Lower lobe of right lung (tissue), 2 donors: ENCODE results near the gene TFAP2E. TPM values are rescaled to one million over a fixed set of nuclear protein-coding genes. Genes with fewer than 3 reads are reported as not detected.

Experiments
- ATAC-seq, 2 donors: fragments of 200-7000 bp; cut with Tn5 transposase; one replicate each; pipeline ENCODE4 v1.9.1; 2020 to 2022; ENCODE audit warnings: mild to moderate bottlenecking in 2 of 2, moderate library complexity in 2 of 2
- DNase-seq: peaks from one replicate; pipeline ENCODE4 v3.0.0-alpha.2; 2020
- H3K27ac ChIP-seq: fragments of 200-600 bp; one replicate; pipeline ENCODE4 v1.8.0; 2022
- H3K27me3 ChIP-seq: fragments of 200-600 bp; one replicate; pipeline ENCODE4 v1.8.0; 2022; ENCODE audit warnings: low read depth
- H3K36me3 ChIP-seq: fragments of 200-600 bp; one replicate; pipeline ENCODE4 v1.8.0; 2022; ENCODE audit warnings: mild to moderate bottlenecking
- H3K4me1 ChIP-seq: fragments of 200-600 bp; one replicate; pipeline ENCODE4 v1.8.0; 2022
- H3K4me3 ChIP-seq: fragments of 200-600 bp; one replicate; pipeline ENCODE4 v1.8.0; 2022; ENCODE audit warnings: mild to moderate bottlenecking
- H3K9me3 ChIP-seq: fragments of 200-600 bp; one replicate; pipeline ENCODE4 v1.8.0; 2022
- CTCF ChIP-seq: fragments of 200-600 bp; IDR thresholded peaks from one replicate; pipeline ENCODE4 v1.8.0; 2022; ENCODE audit warnings: antibody characterized with exemption, mild to moderate bottlenecking
- intact Hi-C: fragments of 100-400 bp; cut with DNase I; formaldehyde crosslinking; loops from one replicate; pipeline ENCODE4 v1.11.0; 2022
- total RNA-seq: library from RNA; stranded (reverse); fragmentation: NEBNext Ultra II Directional; extraction: Animal tissue kit (Norgen Biotek cat#: 25700); gene quantifications from one replicate; pipeline ENCODE4 v1.2.1, GENCODE V29; 2021
- donor health status: DM: no; HTN: yes; CAD: no; lungs with severe emphysema.

The TFAP2E gene
- total RNA-seq, 1 donor from 2014 or later: 2.2 TPM

- peak; percentile 78 for DNase-seq
- intact Hi-C loops: loop anchor here (10.0 kb wide), 1 partner anchor 161 kb away; no protein-coding TSS in a partner anchor
- H3K36me3 ChIP-seq: peaks cover 25% of the 10 kb centered on the region
- peak; percentile 78 for TF ChIP-seq CTCF
- ATAC-seq: peak; percentile 73 to 75
- no peak overlapping the region for H3K4me3 ChIP-seq
- peaks cover 1% of the 10 kb centered on the region for H3K4me1 ChIP-seq
- H3K27ac ChIP-seq: no peak overlapping the region
- no peaks in the 10 kb centered on the region for H3K9me3 ChIP-seq
- no peaks in the 10 kb centered on the region for H3K27me3 ChIP-seq
Measured at GRCh38 chr1:35564037-35564883, 8.9 kb upstream of the TFAP2E start.

- ATAC-seq: no peak
- H3K27ac ChIP-seq: no peak overlapping the region
- no peaks in the 10 kb centered on the region for H3K9me3 ChIP-seq
- DNase-seq: no peak
- no peaks in the 10 kb centered on the region for H3K27me3 ChIP-seq
- TF ChIP-seq CTCF: no peak
- intact Hi-C loops: loop anchor here (10.0 kb wide), 1 partner anchor 160 kb away; no protein-coding TSS in a partner anchor
- peaks cover 25% of the 10 kb centered on the region for H3K36me3 ChIP-seq
- no peaks in the 10 kb centered on the region for H3K4me1 ChIP-seq
- no peak overlapping the region for H3K4me3 ChIP-seq
Measured at GRCh38 chr1:35564884-35565741, 8.0 kb upstream of the TFAP2E start.

DNA sequence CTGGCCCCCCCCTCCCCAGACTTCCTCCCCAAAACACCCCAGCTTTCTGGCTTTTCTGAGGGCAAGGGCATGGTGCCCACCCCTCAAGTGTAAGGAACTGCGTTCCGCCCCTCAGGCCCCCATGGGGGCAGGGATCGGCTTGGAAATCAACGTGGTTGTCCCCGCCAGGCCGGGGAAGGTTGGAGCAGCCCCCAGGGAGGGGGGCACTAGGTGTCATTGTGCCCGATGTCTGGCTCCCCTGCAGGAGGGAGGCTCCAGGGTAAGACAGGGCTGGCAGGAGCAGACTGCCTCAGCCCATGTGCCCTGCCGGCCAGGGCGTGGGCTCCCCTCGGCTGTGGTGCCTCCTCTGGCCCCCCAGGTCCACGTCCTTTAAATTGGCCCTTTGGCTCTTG is 7.4 kb upstream of the TFAP2E start:
- no peak overlapping the region for H3K4me3 ChIP-seq
- no peak for DNase-seq
- no peak for ATAC-seq
- H3K27ac ChIP-seq: no peak overlapping the region
- no peaks in the 10 kb centered on the region for H3K4me1 ChIP-seq
- no peaks in the 10 kb centered on the region for H3K27me3 ChIP-seq
- intact Hi-C loops: loop anchor here (10.0 kb wide), 1 partner anchor 159 kb away; no protein-coding TSS in a partner anchor
- H3K9me3 ChIP-seq: no peaks in the 10 kb centered on the region
- TF ChIP-seq CTCF: no peak
- H3K36me3 ChIP-seq: peaks cover 25% of the 10 kb centered on the region

- Histone ChIP-seq H3K4me3 (no peak overlapping the region), H3K27me3 (peaks cover 13% of the 10 kb centered on the region), H3K4me1 (peaks cover 6% of the 10 kb centered on the region), H3K9me3 (no peaks in the 10 kb centered on the region), H3K27ac (no peak overlapping the region), H3K36me3 (peaks cover 23% of the 10 kb centered on the region)
- ATAC-seq (no peak), DNase-seq (no peak)
- no peak for TF ChIP-seq CTCF
- intact Hi-C loops: loop anchor here (10.0 kb wide), 1 partner anchor 157 kb away; no protein-coding TSS in a partner anchor
Measured at GRCh38 chr1:35567947-35568558, 5.1 kb upstream of the TFAP2E start.

DNA sequence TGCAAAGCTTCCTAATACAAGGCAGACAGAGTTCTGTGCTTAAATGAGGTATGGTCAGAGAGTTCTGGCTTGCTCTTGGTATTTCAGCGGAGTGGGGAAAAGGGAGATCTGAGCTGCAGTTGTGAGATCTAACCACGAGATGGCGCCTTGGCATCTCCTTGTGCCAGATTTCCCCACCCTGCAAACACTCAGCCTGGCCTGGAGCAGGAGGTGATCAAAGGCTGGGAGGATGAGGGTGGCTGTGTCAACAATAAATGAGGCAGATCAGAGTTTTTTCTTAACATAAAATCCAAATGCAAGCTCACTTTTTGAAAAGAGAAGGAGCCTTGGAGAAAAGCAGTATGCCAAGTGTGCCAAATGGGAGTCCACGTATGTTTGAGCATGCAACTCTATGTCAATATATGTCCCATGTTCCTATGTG is 4.1 kb upstream of the TFAP2E start:
- H3K4me1 ChIP-seq: peaks cover 13% of the 10 kb centered on the region
- H3K27ac ChIP-seq: no peak overlapping the region
- H3K36me3 ChIP-seq: peaks cover 15% of the 10 kb centered on the region
- peak; percentile 79 for TF ChIP-seq CTCF
- ATAC-seq (peak; percentile 70 to 71), DNase-seq (peak; percentile 69)
- no peaks in the 10 kb centered on the region for H3K9me3 ChIP-seq
- H3K27me3 ChIP-seq: peaks cover 22% of the 10 kb centered on the region
- no peak overlapping the region for H3K4me3 ChIP-seq
- intact Hi-C loops: loop anchor here (10.0 kb wide), 1 partner anchor 156 kb away; no protein-coding TSS in a partner anchor
